NCI-H1048 (cell line): ENCODE measurements around the gene JUP.

Experiments used
- DNase-seq: peaks from one replicate; lab custom pipeline; 2025; lab: John Stamatoyannopoulos, UW

Gene JUP

DNA sequence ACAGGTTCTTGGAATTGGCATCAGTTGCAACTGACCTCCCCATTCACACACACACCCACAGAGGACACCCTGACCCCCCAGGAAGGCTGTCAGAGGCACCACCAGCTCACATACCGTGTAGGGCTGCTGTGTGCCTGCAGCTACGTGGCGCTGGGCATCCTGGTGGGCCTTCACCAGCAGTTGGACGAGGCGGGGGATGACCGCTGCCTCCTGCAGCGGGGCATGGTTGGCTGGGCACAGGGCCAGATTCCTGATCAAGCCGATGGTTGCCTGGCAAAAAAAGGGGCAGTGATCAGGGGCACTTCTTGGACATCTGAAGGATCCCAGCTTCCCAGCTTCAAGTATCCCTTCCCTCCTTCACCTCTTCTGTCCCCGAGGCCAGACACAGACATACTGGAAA lies 27.9 kb downstream of the JUP start:
- no peak for DNase-seq

DNA sequence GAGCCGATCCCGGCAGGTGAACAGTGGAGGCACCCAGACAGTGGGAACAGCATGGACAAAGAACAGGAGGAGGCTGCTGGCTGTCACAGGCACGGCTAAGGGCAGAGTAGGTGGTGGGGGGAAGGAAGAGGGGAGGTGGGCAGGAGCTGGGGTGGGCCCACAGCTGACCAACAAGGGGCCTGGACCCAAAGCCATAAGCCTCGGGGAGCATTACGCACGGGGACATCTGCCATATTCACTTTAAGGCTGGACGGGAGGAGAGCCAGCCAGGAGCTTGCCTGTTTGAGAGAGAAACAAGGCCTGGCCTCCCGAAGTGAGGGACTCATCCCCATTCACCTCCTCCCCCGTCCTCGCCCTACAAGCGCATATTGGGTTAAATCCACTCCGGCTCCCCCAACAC lies 32.4 kb downstream of the JUP start:
- no peak for DNase-seq

DNA sequence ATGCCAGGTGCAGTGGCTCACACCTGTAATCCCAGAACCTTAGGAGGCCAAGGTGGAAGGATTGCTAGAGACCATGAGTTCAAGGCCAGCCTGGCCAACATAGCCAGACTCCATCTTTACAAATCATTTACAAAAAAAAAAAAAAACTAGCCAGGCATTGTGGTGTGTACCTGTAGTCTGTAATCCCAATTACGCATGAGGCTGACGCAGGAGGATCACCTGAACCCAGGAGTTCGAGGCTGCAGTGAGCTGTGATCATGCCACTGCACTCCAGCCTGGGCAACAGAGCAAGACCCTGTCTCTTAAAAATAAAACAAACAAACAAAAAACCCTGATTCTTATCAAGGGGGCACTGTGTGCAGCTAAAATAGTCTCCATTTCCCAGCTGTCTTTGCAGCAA lies 35.2 kb downstream of the JUP start:
- DNase-seq, result no peak

DNA sequence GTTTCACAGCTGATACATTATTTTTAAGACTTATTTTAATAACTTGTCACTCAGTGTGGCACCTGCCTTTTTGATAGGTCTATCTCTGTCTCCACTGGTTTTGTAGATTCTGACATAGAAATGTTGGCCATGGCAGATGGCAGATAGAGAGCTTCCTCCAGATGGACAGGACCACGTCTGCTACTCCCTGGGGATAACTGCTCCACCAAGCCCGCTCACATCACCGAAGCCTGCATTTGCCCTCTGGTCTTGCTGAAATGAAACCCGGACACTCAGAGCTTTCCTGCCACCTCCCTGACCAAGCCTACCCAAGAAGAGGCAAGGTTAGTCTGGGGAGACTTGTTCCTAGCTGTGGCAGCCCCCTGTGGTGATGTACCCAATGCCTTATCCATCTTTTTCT lies 35.6 kb downstream of the JUP start:
- DNase-seq, result no peak

DNA sequence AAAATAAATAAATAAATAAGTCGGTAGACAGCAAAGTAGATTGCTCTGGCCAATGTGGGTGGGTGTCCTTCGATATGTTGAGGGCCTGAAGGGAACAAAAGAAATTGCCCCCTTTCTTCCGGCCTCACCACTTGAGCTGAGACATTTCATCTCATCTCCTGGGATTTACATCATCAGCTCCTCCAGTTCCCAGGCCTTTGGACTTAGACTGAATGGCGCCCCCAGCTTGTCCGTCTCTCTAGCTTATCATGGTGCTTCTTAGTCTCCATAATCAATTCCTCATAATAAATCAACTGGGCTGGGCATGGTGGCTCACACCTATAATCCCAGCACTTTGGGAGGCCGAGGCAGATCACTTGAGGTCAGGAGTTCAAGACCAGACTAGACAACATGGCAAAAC lies 38.2 kb downstream of the JUP start:
- no peak for DNase-seq

DNA sequence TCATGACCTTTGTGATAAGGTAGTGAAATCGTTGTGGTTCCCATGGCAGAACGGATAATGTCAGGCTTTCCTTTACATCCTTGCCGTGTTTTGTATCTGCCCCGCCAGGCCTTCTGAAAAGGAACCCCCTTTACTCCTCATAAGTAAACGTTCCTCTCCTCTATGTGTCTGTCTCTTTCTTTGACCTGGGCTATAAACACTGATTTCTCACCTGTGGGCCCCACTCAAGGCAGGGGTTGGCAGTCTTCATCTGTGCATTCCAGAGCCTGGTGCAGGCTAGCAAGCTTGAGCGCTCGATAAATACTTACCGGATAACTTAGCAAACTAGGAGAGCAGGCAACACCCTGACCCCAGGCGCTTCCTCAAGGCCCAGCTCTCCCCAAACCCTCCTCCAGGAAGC lies 44.8 kb downstream of the JUP start:
- DNase-seq, result no peak

DNA sequence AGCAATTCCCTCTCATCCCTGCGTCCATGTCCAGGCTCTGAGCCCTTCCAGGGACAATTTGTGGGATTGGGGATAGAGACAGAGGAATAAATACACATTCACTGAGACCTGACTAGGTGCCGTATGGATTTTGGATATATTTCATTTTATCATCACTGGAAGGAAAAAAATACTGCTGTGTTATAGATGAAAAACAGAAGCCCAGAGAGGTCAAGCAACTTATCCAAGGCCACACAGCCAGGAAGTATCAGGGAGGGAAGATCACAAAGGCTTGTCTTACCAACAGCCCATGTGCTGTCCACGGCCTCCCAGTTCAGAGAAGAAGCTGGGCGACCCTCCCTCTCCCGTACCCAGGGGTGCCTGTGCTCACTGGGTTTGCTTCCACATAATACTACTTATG lies 46.0 kb downstream of the JUP start:
- DNase-seq, result no peak

DNA sequence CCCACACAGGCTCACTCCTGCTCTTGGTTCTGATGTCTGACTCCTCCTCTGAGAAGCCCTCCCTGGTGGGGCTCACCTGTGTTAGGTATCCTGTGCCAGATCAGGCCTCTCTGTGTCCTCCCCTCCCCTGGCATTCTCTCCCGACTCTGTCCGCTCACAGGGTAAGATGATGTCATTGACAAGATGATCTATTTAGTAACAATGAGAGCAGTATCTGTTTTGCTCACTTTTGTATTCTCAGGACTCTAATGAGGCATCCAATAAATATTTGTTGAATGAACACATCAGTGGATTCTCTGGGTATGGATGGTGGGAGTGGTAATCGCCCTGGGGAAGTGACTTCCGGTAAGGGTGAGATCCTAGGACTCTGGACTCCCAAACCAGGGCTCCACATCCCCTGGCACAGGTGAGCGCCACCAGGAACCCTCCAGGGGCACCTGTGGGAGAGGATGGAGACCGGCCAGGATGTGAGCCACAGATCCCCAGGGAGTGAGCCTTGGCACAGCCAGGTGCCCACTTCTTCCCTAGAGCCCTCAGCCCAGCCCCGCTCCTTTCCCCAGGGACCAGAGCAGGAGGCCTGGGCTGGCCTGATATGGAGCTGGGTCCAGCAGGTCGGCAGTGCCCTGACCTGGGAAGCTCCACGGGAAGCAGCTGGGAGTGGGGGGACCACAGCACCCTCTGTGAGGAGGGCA lies 46.7 kb downstream of the JUP start:
- DNase-seq, result no peak

DNA sequence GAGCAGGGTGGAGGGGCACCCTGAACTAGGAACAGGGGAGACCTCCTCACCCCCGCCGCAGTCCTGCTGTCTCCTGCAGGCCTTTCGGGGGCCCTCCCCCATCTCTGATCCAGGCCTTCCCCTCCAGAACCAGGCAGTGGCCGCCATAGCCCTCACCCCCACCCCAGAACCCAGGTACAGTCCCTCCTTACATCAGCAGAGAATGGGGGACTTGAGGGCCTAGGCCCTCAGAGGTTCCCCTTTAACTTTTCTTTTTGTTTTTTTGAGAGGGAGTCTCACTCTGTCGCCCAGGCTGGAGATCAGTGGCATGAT lies 47.8 kb downstream of the JUP start:
- DNase-seq, result no peak

DNA sequence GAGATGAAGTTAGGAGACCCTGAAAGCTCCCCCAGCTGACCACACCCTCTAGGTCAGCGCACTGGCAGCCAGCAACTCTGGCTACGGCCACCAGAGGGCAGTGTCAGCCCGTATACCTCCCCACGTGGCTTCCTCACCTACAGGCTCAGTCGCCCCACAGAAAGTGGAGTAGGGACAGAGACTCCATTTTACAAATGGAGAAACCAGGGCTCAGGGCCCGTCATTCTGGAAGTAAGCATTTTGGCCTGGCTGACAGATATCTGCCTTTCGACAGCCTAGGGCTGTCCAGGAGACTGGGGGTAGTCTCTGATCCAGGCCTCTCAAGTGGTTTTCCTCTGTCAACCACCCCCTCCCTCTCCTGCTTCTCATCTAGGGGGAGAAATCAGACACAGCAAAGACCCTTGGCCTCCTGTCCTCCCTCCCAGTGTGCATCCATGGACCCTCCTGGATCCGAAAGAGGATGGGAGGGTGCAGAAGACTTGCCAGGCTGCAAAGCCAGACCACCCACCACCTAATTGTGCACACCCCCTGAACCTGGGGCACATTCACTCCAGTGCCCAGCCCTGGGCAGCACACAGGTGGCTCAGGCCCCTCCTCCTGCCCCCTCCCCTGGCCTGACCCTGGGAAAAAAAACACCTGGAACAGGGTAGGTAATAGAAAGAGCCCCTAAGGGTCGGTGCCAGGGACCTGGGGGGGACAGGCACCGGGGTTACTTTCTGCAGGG lies 48.3 kb downstream of the JUP start:
- DNase-seq, result peak; percentile 73

DNA sequence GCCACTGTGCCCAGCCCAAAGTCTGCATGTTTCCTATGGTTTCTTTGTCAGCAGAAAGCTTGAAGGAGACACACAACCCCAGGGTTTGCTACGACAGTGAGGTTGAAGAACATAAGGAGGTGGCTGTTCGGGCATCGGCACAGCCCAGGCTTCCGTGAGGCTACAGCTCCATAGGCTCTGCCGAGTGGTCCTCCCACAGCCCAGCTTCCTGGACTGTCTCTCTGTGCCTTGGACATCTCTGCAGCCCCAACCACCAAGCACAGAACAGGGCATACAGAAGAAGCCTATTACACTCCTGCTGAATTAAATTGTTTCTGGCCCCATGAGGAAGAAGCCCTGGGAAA lies 48.9 kb downstream of the JUP start:
- no peak for DNase-seq

DNA sequence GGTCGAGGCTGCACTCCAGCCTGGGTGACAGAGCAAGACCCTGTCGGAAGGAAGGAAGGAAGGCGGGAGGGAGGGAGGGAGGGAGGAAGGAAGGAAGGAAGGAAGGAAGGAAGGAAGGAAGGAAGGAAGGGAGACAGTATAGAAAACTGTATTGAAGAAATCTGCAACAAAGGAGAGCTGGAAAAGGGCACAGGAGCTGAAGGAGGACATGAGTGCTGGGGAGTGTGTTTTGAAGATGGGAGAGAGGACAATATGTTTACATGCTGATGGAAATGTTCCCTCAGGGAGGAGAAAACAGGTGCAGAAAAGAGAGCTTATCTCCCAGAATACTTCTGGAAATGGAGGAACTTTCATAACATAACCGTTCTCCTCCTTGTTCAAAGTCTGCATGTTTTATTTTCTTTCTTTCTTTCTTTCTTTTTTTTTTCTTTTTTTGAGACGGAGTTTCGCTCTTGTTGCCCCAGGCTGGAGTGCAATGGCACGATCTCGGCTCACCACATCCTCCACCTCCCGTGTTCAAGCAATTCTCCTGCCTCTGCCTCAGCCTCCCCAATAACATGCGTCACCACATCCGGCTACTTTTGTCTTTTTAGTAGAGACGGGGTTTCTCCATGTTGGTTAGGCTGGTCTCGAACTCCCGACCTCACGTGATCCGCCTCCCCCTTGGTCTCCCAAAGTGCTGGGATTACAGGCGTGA lies 49.4 kb downstream of the JUP start:
- no peak for DNase-seq

DNA sequence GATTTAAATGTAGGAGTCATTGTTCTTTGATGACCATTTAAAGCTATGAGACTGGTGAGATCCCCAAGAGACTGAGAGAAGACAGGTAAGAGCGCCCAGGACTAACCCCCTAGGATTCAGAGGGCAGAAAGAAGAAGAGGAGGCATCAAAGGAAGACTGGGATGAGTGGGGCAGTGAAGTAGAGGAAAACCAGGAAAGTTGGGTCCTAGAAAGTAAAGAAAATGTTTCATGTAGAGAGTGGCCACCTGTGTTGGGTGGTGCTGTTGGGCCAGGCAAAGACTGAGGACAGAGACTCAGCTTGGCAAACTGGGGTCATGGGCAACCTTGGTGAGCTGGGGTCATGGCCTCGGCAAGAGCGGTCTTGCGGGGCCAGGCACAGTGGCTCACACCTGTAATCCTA lies 50.8 kb downstream of the JUP start:
- DNase-seq, result no peak

DNA sequence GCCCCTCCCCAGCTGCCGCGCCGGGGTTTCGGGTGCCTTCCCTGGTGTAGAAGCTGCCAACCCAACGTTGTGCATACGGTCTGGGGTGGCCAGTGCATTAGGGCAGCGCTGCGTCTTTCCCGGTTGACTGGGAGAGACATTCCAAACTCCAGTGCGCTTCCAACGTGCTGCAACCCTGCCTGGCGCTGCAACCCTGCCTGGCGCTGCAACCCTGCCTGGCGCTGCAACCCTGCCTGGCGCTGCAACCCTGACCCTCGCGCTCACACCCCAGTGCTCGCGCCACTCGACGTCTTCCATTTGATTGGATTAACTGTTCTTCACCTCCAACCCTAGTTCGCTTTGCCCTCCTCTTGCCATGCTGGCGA lies 51.6 kb downstream of the JUP start:
- DNase-seq, result no peak

DNA sequence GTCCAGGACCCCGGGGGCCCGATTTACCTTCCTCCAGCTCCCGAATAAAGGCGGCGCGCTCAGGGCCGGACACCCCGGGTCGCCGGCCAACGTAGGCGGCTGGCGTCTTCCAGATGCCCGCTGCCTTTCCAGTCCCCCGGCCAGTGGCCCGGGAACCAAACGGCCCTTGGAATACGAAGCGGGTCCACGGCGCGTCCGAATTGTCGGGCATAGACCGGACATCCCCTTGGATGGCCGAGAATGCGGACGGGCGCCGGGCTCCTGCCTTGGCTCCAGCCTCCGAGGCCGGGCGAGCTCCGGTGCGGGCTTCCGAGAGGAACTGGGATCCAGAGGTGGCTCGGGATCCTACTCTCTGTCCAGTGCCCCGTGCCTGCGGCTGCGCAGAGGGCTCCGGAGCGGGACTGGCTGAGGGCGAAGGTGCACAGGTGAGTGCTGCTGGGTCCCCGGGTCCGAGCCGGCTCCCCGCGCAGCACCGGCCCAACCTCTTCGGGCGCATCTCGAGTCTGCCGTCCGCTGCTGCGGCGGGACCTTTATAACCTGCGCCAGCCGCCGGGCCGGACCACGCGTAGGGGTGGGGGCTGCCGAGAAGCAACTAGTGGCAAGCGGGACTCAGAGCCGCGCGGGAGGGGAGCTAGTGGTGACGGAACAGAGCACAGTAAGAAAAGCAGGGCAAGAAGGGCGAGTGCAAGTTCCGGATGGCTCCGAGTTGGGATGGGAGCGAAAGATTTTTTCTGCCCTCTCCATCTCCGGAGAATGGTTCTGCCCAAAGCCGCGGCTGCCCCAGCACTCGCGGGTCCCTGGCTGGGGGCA lies 52.2 kb downstream of the JUP start, which contains the start of gene HAP1:
TSS of gene HAP1 (minus strand) at position 505 of the 810 bp plus-strand sequence. CDS start at position 496, 9 bp downstream.
- DNase-seq, result no peak

DNA sequence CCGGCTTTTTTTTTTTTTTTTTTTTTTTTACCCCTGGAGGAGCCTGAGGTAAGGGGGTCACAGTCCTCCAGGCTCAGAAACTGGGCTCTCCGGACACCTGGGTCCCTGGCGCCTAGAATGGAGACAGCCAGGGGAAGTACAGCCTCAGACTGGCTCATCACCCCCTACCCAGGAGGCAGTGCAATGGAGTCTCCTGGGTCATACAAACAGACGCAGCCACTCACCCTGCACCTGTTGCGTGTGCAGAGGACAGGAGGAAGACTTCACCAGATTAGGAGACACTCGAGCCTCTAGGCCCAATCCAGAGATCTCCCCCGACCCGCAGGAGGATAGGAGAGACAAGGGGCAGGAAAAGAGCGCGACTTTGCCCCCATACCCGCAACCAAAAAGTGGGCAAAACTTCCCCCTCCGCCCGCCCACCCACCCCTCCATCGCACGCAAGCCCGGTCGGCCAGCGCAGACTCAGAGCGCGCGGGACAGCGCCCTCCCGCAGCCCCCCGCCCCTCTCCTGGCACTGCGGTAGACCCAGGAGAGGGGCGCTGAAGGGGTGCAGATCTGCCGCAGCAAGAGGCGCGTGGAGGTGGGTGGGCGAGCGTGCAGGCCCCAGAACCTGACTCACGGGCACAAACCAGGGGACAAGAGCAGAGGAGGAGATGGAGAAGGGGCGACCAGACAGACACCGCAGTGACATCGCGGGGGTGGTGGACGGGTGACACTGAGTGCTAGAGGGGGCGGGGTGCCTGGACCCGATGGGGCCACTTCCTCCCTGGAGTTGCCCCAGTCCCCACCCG lies 53.0 kb downstream of the JUP start:
- DNase-seq, result no peak

DNA sequence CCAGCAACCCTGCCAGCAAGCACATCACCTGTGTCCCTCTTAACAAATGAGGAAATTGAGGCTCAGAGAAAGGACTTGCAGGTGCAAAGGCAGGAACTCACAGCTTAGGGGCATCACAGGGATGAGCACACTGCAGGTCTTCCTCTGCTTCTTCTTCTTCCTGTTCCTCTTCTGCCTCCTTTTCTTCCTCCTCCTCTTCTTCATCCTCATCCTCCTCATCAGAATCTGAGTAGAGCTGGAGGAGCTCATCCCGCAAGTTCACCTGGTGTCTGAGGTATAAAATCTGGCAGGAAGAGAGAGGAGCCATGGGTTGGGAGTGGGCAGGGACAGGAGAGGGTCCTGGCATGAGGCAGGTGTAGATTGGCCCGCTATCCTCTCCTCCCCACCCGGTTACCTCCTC lies 54.7 kb downstream of the JUP start:
- no peak for DNase-seq

DNA sequence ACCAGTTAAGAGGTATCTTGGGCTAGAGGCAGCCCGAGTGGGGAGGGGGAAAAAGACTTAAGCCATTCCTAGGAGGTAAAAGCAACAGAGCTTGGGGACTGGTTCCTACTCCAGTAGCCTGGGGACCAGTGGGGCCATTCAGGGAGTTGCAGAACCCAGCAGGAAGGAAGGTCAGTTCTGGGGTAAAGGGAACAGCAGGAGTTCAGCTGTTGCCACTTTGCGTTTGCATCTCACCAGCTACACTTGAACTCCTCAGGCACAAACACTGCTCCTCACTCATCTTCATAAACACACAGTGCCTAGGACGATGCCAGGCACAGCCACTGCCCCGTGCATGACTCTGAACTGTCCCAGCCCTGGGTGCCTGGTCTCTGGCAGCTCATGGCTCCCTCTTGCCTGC lies 56.0 kb downstream of the JUP start:
- DNase-seq, result no peak

DNA sequence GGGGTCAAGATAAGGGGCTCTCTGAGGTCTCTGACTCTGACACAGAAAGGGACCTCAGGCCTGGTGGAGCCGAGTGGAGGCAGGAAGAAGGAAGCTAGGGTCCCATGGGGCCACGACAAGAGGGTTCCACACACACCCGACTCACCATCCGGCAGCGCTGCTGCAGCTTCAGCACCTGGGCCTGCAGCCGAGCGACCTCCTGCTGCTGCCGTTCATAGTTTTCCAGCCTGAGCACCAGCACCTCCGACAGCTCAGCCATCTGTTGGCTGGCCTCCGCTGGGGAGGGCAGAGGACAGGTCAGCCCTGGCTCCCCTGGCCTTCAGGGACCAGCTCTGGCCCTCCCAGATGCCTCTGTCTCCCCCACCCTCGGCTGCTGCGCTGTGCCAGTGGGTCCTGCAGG lies 58.5 kb downstream of the JUP start:
- no peak for DNase-seq

DNA sequence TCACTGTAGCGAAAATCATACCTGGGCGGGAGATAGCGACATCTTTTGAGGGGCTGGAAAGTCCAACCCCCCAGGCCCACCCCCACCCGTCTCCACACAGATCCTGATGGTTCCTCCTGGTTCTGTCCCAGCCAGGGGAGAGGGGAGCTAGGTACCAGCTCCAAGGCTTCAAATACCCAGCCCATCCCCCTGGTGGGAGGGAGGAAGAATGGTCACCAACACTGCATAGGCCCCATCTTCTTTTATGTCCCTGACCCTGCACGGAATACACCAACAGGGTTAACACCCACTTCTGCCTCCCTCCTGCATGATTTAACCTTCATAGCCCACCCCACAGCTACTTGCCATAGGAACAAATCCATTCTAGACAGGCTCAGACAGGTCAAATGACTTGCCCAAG lies 61.4 kb downstream of the JUP start:
- DNase-seq, result no peak

DNA sequence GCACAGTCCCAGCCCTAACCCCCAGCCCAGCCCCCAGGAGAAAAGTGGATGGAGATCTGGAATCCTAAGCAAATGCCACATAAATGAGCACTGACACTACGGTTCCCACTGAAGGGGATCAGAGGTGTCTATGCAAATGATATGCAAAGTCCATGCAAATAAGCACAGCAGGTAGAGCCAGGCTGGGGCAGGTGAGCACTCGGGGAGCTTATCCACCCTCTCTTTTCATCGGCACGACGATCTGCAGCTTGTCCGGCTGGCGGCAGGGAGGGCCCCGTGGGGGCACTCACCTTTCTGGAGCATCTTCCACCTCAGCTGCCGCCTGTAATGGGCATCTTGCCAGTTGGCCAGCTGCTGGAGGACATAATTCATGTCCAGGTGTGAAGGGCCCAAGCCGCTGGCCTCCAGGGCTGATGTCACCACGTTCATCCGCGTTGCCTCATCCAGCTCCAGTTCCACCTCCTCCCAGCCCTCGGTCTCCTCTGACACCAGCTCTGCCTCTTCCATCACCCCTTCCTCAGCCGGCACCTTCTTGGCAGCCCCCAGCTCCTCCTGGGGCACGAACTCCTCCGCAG lies 61.9 kb downstream of the JUP start:
- DNase-seq, result peak; percentile 66
